NCI-H460 (cell line): ENCODE measurements around the gene IQCK. TPM values are rescaled to one million over a fixed set of nuclear protein-coding genes. Genes with fewer than 3 reads are reported as not detected.
"Not testable (repeated sequence)": the region's sequence is repeated elsewhere in the genome, so short reads cannot be mapped to it uniquely, and the experiment has no call there.

Experiments
- DNase-seq: peaks from one replicate; pipeline ENCODE4 v3.0.0-alpha.2; 2016; ENCODE audit warnings: low read depth; ENCODE audit errors: extremely low read depth
- total RNA-seq: library from RNA; depleted of rRNA; stranded (reverse); fragments of >200 nt; shearing (Covaris generic); gene quantifications from 2 replicates; pipeline ENCODE4 v1.2.3, GENCODE V29; 2014

Gene IQCK
- total RNA-seq, 1 experiment from 2014 or later, result 4.3 TPM

DNA sequence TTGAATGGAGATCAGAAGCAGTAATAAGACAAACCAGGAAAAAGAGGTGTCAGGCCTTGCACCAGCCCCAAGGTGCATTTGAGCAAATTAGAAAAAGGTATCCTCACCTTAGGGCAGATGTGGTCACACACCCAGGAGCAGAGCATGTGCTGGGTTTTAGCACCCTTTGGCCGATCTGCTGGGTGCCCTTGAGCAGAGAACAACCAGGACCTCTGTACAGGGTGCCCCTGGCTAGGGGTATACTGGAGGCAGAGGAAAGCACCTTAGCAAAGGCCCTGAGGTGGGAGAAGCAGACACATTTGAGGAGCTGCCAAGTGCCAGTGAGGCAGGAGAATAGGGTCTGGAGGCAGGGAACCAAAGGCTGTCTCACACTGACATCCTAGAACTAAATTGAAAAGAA is 67.0 kb downstream of the IQCK start:
- no peak for DNase-seq

- DNase-seq, result no peak
Observed at GRCh38 chr16:19785512-19786130, 67.5 kb downstream of the IQCK start.

- not testable (repeated sequence) for DNase-seq
Observed at GRCh38 chr16:19801369-19801768, 83.3 kb downstream of the IQCK start.

DNA sequence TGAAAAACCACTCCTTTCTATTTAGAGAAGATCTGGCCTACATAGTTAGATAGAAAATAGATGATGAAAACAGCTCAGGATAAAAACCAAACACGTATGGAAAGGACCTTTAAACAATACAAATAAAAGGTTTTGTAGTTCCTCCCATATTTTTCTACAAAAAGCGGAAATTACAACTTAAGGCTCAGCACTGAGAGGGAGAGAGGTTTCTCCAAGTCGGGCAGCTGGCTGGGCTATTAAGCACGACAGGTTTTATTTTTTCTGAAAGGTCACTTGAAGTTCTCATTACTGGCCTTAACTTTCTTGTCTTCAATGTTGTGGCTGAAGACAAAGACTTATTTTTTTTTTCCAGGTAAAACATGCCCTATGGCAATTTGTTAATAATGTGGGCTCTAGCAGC is 83.8 kb downstream of the IQCK start:
- not testable (repeated sequence) for DNase-seq

DNA sequence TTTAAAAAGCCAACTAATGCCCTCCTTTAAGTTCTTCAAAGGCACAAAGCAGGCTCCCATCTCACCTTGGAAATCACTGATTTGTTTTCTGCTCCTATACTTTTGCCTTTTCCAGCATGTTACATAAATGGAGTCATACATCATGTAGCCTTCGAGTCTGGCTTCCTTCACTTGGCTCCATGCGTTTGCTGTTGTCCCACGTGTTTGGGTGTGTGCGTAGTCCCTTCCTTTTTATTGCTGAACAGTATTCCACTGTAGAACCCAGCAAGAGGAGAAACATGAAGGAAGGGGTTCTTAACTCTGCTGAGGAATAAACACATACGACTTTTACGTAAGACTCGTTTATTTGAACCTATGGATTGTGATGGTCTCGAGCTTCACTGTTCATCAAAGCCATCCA is 84.5 kb downstream of the IQCK start:
- DNase-seq, result no peak

GRCh38 chr16:19804538-19805323 is 86.7 kb downstream of the IQCK start:
- DNase-seq, result no peak

GRCh38 chr16:19805459-19806162 is 87.5 kb downstream of the IQCK start:
- no peak for DNase-seq

GRCh38 chr16:19808061-19808641 is 90.1 kb downstream of the IQCK start:
- DNase-seq, result no peak

DNA sequence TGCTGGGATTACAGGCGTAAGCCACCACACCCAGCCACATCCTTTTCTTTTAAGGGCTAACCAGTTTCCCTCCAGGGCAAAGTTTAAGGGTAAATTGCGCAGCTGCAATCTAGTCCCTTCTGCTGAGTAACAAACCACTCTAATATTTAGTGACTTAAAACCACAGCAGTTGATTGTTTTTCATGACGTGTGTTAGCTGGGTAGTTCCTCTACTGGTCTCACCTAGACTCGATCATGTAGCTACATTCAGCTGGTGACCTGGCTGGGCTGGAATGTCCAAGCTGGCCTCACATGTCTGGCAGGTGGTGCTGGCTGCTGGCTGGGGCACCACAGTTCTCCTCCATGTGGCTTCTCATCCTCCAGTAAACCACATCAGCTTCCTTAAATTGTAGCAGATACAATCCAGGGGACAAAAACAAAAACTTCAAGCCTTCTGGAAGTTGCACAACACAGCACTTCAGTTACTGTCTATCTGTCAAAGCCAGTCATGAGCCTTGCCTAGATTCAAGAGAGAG is 91.1 kb downstream of the IQCK start:
- DNase-seq, result no peak

- no peak for DNase-seq
Observed at GRCh38 chr16:19809693-19810092, 91.6 kb downstream of the IQCK start.

DNA sequence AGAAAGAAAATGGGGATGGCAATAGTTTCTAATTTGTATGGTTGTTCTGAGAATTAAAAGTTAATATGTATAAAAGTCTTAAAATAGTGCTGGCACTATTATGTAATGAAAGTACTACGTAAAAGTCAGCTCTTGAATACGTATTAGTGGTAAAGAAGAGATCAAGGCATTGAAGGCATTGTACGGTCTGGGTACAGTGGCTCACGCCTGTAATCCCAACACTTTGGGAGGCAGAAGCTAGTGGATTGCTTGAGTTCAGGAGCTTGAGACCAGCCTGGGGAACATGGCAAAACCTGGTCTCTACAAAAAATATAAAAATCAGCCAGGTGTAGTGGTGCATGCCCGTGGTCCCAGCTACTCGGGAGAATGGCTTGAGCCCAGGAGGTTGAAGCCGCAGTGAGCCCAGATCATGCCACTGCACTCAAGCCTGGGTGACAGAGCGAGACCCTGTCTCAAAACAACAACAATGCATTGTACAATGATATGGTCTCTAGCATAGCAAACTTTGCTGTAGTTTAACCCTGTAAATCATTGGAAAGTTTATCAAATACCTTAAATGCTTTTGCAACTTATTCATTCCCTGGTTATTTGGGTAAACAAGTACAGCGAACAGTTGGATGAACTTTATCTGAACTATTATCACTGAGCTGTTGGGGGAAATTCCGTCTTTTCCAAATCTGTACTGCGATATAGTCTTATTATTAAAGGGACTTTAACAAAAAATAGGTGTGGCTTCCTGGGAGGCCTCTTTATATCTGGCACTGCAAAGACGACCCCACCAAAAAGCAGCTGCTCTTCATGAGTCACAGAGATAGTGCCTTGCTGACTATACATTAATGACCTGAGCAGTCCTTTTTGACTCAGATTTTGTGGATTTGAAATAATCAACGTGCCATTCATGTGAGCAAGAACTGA is 93.0 kb downstream of the IQCK start:
- no peak for DNase-seq

DNA sequence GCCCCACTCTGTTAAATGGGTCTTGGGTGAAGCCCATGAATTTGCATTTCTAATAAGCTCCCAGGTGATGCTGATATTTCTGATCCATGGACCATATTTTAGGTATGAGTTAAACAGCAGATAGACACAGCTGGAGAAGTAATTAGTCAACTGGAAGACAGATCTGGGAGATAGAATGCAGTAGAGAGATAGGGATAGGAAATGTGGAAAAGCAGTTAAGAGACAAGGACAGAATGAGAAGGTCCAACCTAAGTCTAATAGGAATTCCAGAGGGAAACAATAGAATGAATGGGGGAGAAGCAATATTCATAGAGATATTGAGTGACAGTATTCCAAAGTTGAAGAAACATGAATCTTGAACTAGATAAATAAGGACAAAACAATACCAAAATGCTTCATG is 94.9 kb downstream of the IQCK start:
- DNase-seq, result no peak

GRCh38 chr16:19815418-19815817 is 97.3 kb downstream of the IQCK start:
- DNase-seq, result no peak

DNA sequence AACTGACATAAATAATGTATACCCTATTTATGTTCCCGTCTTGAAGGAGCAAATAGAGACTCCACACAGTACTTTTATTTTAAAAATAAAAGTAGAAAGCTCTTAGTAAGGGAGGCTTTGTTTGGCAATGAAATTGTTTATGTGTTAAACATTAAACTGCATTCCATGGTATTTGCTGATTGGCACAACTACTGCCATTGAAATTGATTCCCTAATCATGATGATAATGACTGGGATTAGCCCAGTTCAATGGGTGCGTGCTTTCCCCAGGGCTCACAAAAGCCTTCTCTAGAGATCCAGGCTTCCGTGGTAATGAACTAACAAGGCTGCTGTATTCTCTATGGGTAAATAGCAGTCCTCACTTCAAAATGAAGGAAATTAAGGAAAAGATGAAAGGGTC is 99.1 kb downstream of the IQCK start:
- no peak for DNase-seq

DNA sequence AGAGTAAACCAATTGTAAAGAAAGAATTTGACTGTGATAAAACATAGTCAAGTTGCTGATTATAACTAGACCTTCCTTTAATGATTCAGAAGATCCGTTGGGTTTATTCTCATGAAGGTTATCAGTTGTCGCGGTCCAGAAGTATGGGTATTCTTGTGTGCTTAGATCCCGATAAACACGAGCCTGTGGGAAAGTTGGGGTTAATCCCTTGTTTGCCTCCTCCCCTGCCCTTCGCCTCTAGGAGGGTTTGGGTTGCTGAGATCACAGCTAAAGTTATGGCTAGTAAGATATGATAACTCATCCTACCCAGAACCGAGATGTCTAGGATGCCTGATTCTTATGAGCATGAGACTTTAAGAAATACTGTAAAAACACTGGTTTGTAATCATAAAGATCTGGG is 99.8 kb downstream of the IQCK start:
- no peak for DNase-seq

DNA sequence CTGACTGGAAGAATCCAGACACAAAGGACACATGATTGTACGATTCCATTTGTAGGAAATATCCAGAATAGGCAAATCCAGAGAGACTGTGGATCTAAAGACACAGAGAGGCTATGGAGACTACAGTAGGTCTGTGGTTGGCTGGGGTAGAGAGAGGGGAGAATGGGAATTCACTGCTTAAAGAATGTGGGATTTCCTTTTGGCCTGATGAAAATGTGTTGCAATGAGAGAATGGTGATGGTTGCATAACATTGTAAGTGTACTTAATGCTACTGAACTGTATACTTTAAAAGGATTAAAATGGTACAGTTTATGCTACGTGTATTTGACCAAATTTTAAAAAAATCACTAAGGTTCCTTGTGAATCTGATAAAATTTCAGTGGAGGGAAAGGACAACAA is 104.5 kb downstream of the IQCK start:
- DNase-seq, result no peak

- DNase-seq, result no peak
Observed at GRCh38 chr16:19823322-19823721, 105.3 kb downstream of the IQCK start.

GRCh38 chr16:19824216-19824615 is 106.1 kb downstream of the IQCK start:
- DNase-seq, result no peak

DNA sequence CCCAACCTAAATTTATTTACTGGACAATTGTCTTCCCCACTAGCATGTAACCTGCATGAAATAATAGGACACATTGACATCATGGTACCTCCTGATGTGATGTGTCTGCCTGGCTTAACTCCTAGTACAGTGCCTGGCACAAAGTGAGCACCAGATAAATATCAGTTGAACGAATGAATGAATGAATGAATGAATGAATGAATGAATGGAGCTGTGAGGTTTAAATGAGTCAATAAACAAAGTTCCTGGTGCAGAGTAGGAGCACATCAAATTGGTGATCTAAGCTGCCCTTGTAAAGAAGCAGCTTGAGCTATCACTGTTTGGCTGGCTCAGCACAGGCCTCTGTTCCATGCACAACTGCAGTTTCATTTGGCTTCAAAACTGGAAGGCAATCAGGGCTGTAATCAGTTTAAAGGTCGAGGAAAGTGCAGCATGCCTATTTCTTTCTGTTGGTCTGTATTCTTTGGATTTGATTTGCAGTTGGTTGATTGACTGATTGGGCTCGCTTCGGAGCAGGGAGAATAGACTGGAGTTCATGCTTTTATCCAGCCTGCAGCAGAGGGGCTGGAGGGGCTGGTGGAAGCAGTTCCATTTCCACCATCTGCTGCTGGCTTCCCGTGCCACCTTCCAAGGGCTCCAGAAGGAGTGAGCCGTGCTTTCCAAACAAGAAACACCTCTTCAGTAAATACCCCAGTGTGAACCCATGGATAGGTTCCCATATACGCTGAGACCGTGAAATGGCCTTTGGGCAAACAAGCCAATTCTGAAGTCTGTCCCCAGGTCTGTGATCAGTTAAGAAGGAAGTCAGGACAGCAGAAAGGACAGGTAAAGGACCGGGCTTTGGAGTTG is 112.0 kb downstream of the IQCK start:
- no peak for DNase-seq
